Ishikawa (cell line): ENCODE data around the gene ASTN2.

Experiments used
- CEBPB ChIP-seq: IDR thresholded peaks from 2 replicates; pipeline ENCODE4 v1.6.1; 2012
- CREB1 ChIP-seq: IDR thresholded peaks from 2 replicates; pipeline ENCODE4 v1.6.1; 2012; ENCODE audit warnings: low read depth
- EP300 ChIP-seq: IDR thresholded peaks from 2 replicates; pipeline ENCODE4 v1.6.1; 2012; ENCODE audit warnings: borderline replicate concordance
- FOXM1 ChIP-seq: IDR thresholded peaks from 2 replicates; pipeline ENCODE4 v1.6.1; 2012; ENCODE audit warnings: low read depth, borderline replicate concordance
- TAF1 ChIP-seq: IDR thresholded peaks from 2 replicates; pipeline ENCODE4 v1.6.1; 2012; ENCODE audit warnings: low read depth, mild to moderate bottlenecking
- YY1 ChIP-seq: IDR thresholded peaks from 2 replicates; pipeline ENCODE4 v1.6.1; 2012; ENCODE audit warnings: low read depth
- TF ChIP-seq, protein P1 (sequence below): IDR thresholded peaks from 2 replicates; pipeline ENCODE4 v1.6.1; 2012
- TF ChIP-seq, protein P2 (sequence below): IDR thresholded peaks from 2 replicates; pipeline ENCODE4 v1.6.1; 2012
- TF ChIP-seq, protein P3 (sequence below): IDR thresholded peaks from 2 replicates; pipeline ENCODE4 v1.6.1; 2012; ENCODE audit warnings: low read depth, mild to moderate bottlenecking

DNA sequence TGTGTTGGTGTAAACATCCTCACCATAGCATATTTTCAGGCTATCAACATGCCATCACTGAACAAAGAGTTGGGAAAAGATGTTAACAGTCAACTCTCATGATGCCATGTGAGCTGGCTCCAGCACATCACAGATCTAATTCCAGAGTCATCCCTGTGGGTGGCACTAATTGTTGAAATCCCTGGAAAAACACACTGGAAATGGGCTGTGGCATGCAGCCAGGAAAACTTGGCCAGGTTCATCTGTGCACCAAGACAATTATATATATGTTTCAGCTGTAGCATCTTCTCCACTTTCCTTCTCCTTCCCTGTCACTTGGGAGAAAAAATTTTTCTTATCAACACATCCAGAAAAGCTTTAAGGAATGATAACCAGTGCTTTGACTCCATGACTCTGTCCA lies 414.0 kb downstream of the ASTN2 start:
- TF ChIP-seq, protein P1, sequence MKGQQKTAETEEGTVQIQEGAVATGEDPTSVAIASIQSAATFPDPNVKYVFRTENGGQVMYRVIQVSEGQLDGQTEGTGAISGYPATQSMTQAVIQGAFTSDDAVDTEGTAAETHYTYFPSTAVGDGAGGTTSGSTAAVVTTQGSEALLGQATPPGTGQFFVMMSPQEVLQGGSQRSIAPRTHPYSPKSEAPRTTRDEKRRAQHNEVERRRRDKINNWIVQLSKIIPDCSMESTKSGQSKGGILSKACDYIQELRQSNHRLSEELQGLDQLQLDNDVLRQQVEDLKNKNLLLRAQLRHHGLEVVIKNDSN: no peak
- TF ChIP-seq CREB1: no peak
- TF ChIP-seq, protein P2, sequence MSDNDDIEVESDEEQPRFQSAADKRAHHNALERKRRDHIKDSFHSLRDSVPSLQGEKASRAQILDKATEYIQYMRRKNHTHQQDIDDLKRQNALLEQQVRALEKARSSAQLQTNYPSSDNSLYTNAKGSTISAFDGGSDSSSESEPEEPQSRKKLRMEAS: no peak
- no peak for TF ChIP-seq YY1
- no peak for TF ChIP-seq EP300
- TF ChIP-seq CEBPB: no peak
- TF ChIP-seq, protein P3, sequence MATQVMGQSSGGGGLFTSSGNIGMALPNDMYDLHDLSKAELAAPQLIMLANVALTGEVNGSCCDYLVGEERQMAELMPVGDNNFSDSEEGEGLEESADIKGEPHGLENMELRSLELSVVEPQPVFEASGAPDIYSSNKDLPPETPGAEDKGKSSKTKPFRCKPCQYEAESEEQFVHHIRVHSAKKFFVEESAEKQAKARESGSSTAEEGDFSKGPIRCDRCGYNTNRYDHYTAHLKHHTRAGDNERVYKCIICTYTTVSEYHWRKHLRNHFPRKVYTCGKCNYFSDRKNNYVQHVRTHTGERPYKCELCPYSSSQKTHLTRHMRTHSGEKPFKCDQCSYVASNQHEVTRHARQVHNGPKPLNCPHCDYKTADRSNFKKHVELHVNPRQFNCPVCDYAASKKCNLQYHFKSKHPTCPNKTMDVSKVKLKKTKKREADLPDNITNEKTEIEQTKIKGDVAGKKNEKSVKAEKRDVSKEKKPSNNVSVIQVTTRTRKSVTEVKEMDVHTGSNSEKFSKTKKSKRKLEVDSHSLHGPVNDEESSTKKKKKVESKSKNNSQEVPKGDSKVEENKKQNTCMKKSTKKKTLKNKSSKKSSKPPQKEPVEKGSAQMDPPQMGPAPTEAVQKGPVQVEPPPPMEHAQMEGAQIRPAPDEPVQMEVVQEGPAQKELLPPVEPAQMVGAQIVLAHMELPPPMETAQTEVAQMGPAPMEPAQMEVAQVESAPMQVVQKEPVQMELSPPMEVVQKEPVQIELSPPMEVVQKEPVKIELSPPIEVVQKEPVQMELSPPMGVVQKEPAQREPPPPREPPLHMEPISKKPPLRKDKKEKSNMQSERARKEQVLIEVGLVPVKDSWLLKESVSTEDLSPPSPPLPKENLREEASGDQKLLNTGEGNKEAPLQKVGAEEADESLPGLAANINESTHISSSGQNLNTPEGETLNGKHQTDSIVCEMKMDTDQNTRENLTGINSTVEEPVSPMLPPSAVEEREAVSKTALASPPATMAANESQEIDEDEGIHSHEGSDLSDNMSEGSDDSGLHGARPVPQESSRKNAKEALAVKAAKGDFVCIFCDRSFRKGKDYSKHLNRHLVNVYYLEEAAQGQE: no peak
- TF ChIP-seq FOXM1: no peak
- TF ChIP-seq TAF1: no peak
